Measurements from ENCODE around the gene ANKRD9.
"Not testable (repeated sequence)": the region's sequence is repeated elsewhere in the genome, so short reads cannot be mapped to it uniquely, and the experiment has no call there.

ANKRD9 gene

DNA sequence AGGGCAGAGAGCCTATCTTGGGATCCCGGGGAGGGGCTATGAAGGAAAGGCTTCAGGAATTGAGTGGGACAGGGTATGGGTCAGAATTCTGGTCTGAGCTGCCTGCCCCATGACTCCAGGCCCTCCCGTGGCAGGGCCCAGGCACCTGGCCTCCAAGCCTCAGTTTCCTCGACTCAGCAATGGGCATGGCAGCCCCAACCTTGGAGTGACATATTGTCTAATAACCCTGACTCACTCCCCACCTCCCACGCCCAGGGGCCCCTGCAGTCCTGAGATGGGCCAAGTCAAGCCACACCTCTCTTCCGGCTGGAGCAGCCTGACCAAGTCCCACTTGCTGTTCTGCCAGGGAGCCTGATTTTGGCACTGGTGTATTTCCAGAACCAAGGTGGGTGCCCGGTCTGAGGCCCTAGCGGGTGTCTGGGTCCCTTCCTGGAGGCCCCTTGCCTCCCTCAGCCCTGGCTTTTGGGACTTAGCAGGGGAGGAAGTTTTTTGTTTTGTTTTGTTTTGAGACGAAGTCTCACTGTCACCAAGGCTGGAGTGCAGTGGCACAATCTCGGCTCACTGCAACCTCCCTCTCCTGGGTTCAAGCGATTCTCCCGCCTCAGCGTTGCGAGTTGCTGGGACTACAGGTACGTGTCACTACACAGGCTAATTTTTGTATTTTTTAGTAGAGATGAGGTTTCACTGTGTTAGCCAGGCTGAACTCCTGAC is 42.6 kb upstream of the ANKRD9 start:
- TF ChIP-seq, protein P1, sequence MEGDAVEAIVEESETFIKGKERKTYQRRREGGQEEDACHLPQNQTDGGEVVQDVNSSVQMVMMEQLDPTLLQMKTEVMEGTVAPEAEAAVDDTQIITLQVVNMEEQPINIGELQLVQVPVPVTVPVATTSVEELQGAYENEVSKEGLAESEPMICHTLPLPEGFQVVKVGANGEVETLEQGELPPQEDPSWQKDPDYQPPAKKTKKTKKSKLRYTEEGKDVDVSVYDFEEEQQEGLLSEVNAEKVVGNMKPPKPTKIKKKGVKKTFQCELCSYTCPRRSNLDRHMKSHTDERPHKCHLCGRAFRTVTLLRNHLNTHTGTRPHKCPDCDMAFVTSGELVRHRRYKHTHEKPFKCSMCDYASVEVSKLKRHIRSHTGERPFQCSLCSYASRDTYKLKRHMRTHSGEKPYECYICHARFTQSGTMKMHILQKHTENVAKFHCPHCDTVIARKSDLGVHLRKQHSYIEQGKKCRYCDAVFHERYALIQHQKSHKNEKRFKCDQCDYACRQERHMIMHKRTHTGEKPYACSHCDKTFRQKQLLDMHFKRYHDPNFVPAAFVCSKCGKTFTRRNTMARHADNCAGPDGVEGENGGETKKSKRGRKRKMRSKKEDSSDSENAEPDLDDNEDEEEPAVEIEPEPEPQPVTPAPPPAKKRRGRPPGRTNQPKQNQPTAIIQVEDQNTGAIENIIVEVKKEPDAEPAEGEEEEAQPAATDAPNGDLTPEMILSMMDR (IDR thresholded peaks at IDR 0.05; ENCODE audit: low read depth, low read length, missing control alignments), result no peak
- DNase-seq (ENCODE audit: low read depth), result no peak
- H3K4me3 ChIP-seq (ENCODE audit: low read depth, low read length), result no peak overlapping the region

DNA sequence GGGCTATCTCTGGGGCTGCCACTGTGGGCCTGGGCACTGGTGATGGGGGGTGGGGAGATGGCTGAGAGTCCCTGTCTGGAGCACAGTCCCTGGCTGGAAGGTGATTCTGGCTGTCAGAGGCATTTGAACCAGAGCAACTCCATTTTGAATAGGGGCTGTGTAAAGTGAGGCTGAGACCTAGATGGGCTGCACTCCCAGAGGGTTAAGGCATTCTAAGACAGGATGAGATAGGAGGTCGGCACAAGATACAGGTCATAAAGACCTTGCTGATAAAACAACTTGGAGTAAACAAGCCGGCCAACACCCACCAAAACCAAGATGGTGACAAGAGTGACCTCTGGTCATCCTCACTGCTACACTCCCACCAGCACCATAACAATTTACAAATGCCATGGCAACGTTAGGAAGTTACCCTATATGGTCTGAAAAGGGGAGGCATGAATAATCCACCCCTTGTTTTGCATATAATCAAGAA is 41.4 kb upstream of the ANKRD9 start:
- not testable (repeated sequence) for DNase-seq (ENCODE audit: low read depth); H3K4me3 ChIP-seq (ENCODE audit: low read depth, low read length)

DNA sequence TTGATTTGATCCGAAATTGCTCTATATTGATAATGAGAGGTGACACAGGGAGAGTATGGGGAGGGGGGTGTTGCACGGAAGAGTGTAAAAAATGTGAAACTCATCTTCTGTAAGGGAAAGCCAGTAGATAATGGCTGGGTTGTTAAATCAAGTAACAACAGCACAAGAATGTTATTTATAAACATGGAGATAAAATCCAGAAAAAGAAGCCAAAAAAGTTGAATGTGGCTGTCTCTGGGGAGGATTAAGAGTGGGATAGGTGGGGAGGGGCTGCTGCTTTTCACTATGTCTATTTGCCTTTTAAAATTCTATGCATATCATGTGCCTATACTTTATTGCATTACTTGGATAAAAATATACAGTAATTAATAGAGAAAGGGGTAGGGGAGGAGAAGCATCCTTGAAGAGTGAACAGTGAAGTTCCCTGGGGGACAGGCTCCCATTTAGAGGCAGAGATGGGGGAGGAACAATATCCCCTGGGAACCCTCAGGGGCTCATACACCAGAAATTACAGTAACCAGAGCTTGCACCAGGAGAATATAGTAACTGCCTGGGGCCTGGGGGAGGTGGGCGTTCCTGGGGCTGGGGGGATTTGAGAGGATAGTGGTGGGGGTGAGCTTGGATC is 39.2 kb upstream of the ANKRD9 start:
- DNase-seq (ENCODE audit: low read depth), result no peak
- no peak overlapping the region for H3K4me3 ChIP-seq (ENCODE audit: low read depth, low read length)
- TF ChIP-seq, protein P1 (IDR thresholded peaks at IDR 0.05; ENCODE audit: low read depth, low read length, missing control alignments), result no peak

DNA sequence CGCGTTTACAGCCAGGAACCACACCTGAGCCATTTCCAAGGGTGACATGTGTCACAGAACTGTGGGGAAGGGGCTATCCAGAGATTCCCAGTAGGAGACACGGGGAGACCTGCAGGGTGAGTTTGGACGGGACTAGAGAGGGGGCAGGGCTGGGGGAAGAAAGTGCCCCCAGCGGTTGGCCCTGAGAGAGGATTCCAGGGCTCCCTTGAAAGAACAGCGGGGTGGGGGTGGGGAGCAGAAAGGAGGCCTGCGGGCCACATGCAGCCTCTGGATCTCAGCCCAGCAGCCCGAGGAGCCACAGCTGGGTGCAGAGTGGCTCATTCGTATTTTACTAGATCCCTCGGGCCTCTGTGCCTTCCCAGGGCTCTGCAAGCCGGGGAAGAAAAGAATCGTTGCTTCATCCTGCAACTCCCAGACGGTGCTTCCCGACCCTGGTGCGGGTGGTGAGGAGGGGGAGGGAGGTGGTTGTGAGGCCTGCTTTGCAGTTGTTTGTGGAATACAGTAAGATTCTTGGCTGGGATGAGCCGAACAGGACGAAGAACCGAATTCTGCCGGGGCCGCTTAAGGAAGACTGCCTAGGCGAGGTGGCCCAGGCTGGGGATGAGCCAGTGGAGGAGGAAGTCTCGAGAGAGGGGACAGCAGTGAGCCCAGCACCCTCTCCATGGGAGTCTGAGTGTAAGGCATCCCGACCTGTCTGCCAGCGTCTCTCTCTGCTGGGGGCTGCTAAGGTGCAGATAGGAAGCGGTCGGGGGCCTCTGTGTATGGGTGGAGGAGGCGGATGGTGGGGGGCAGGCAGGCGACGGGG is 36.1 kb upstream of the ANKRD9 start:
- TF ChIP-seq, protein P1 (IDR thresholded peaks at IDR 0.05; ENCODE audit: low read depth, low read length, missing control alignments), result no peak
- no peak overlapping the region for H3K4me3 ChIP-seq (ENCODE audit: low read depth, low read length)
- no peak for DNase-seq (ENCODE audit: low read depth)

DNA sequence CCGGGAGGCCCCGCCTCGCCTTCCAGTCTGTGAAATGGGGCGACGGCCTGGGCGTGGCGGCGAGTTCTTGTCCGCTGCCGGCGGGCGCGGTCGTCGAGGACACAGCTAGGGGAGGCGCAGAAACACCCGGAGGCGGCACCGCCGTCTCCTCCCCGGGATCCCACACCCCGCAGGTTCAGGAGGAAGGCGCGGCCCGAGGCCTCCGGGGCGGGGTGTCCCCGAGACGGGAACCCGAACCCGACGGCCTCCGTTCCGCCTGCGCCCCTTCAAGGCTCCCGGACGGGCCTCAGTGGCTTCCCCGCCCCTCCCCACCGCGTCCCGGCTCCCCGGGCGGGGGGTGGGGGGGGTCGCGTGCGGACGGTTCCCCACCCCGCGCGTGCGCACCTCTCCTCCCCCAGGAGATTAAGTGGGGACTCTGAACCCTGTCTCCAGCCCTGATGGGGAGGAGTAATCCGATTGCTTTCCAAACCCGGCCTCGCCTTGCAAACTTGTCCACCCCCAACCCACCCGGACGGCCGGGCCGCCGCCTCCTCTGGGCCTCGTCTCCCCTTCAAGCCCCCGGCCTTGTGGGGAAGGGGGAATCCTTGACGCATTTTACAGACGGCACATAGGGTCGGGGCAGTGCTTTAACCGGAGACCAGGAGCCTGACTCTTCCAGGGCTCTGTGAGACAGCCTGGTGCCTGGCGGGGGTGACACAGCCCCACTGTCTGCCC is 35.3 kb upstream of the ANKRD9 start:
- peak overlapping the region; percentile 14 for H3K4me3 ChIP-seq (ENCODE audit: low read depth, low read length)
- TF ChIP-seq, protein P1 (IDR thresholded peaks at IDR 0.05; ENCODE audit: low read depth, low read length, missing control alignments), result no peak
- DNase-seq (ENCODE audit: low read depth), result no peak

DNA sequence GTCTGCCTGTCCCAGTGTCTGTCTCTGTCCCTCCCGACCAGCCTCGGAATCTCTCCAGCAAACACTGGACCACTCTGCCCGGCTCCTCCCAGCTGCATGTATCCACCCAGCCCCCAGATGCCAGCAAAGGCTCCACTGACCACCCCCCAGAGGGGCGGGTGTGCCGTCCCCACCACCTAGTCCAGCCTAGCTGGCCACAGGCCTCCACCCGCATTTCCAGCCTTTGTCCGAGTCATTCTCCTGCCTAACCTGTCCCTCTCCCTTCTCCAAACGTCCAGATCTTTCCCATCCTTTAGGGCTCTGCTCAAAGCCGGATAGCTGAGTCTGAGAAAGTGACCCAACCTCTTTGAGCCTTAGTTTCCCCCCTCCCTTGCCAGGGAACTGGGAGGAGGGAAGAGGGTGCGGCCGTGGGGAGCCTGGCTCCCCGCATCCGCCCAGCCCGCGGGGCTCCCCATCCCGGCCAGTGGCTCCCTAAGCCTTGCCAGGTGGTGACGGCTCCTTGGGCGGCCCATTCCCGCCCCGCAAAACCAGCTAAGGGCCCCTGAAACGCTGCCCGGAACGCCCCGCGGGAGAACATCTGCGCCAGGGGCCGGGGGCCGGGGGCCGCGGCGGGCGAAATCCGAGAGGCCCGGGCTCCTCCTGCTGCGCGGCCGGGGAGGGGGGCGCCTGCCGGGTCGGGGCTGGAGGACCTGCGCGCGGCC is 34.6 kb upstream of the ANKRD9 start:
- no peak for DNase-seq (ENCODE audit: low read depth)
- no peak overlapping the region; the same call in 1 of the 2 replicates for H3K4me3 ChIP-seq (ENCODE audit: low read depth, low read length)
- TF ChIP-seq, protein P1 (IDR thresholded peaks at IDR 0.05; ENCODE audit: low read depth, low read length, missing control alignments), result no peak

All from GM12864 (cell line).